HG03432 (cell line): ENCODE measurements around the gene GLYR1.

ENCODE experiments used
- ATAC-seq: cut with Tn5 transposase; IDR thresholded peaks from one replicate; pipeline ENCODE4 v1.9.1; 2021; ENCODE audit warnings: mild to moderate bottlenecking, moderate library complexity; ENCODE audit not compliant: unreplicated experiment

GLYR1 gene

DNA sequence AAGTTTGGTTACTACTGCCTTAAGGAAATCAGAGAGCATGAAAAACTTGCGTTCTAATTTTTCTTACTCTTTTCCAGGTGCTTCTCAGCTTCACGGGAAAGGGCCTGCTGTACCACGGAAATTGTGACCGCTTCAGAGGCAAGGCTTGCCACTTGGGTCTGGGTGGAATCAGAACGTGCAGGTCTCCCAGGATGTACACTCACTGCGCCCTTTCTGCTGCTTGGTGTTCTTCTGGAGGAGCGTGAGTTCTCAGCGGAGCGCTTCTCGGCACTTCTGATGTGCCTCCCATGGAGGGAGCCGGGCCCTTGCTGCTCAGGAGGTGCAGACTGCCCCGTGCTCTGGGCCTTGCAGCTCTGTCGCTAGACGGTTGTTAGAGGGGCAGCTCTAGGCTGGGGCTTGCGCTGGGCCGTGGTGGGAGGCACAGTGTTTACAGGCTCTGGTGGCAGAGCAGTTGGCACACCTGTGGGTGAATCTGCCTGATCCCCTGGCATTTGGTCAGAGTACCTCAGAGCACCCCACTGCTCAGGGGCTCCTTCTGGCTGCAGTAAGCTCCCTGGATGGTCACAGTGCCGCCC is 33.0 kb upstream of the GLYR1 start:
- ATAC-seq, result no peak

DNA sequence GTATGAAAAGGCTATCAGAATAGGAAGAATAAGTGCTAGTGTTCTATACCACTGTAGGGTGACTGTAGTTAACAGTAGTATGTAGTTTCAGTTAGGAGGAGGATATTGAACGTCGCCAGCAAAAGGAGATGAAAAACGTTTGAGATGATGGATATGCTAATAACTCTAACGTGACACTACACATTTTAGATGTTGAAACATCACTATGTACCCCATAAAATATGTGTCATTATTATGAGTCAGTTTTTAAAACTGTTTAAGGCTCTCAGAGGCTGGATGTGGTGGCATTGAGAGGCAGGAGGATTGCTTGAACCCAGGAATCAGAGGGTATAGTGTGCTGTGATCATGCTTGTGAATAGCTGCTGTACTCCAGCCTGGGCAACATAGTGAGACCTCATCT is 32.0 kb upstream of the GLYR1 start:
- no peak for ATAC-seq

DNA sequence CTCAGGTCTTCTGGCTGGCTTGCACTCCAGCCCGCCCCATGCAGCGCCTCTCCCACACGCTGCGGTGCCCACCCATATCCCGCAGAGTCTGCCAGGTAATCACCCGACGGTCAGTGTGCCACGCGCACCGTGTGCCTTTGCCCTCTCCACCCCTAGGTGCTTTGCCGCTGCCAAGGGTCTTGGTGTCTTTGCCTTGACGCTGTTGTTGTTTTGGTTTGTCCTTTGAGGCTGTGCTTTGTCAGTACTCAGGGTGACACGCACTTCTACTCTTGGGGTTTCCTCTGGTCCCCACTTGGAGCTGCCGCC is 30.2 kb upstream of the GLYR1 start:
- ATAC-seq, result no peak

DNA sequence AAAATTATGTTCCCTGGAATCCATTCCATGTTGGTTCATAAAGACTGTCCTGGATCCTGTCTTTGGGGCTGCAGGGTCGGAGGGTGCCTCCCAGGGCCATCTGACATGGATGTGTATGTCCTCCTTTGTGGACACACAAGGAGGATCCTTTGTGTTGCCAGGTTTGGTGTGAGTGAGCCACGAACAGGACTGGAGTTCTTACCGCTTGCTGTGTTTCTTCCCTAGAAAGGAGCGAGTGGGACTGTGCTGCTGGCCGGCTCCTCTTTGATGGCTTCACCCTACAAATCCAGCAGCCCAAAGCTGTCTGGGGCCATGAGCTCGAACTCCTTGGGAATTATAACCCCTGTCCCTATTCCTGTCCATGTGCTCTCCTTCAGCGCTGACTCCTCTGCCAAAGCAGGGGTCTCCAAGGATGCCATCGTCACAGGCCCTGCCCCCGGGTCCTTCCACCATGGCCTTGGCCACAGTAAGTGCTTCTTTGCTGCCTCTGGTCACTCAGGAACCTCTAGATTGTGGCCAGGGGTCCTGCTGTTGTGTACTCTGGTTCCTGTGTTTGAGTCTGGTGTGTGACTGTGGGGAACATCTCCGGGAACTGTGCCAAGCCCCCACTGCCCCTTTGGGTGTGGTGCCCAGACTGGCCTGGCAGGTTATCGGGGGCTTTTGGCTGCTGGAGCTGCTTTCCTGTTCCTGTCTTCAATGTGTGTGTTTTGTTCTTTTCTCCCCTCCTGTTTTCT is 29.7 kb upstream of the GLYR1 start:
- ATAC-seq, result no peak

GRCh38 chr16:4874666-4875065 is 27.6 kb upstream of the GLYR1 start:
- ATAC-seq, result no peak

DNA sequence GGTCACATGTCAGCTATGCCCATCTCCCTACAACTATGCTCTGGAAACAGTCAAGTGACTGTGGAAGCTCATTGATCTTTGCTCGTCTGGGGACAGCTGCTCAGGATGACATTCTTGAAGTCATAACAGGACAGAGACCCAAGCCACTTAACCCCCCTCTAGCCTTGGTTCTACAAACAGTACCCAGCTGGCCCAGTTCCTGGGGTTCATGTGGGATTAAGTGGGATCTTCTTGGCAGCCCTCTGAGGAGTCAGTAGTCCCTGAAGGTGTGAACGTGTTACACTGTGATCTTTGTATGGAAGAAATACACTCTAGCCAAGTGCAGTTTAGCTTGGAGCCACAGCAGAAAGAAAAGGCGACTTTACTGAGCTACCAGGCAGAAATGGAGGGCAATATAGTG is 26.0 kb upstream of the GLYR1 start:
- no peak for ATAC-seq

DNA sequence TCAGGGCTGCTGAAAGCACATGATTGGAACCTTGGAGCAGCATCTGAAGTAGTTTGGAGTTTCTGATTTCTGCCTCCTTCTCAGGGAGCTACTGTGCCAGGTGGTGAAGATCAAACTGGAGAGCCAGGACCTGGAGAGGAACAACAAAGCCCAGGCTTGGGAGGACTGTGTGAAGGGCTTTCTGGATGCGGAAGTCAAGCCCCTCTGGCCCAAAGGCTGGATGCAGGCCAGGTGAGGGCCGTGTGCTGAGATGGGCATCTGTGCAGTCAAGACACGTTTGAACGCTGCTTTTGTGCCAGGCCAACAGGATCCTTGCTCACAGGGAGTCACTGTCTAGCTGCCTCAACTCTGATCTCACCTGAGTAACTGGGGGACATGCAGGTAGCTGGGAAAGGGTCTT is 24.0 kb upstream of the GLYR1 start:
- ATAC-seq, result no peak

- no peak for ATAC-seq
These were observed 23.1 kb upstream of the GLYR1 start for GRCh38 chr16:4870138-4870671.

DNA sequence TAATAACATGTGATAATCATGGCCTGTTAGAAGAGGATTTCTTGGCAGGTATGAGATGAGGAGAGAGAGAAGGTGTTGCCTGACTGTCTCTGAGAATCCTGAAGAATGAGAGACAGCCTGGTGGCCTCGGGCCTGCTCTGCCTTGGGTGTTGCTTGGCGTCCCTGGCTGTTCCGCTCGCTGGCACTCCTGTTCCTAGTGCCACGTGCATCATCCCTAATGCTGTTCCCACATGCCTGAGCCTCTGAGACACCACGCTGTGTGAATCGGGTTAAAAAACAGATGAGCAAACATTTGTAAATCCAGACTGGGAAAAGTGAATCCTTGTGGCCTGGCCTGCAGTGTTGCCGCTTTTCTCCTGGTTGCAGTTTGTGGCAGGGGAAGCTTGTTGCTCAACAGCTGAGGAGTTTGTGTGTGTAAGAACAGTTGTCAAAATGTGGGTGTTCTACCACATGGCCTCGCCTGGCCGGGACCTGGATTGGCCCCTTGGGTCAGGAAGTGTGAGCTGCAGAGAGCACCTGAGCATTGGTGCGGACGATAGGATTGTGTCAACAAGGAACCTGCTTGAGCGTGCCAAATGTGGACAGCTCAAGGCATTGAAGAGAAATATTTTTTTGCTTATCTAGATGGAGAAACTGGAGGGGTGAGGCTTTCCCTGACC is 22.2 kb upstream of the GLYR1 start:
- ATAC-seq, result no peak

DNA sequence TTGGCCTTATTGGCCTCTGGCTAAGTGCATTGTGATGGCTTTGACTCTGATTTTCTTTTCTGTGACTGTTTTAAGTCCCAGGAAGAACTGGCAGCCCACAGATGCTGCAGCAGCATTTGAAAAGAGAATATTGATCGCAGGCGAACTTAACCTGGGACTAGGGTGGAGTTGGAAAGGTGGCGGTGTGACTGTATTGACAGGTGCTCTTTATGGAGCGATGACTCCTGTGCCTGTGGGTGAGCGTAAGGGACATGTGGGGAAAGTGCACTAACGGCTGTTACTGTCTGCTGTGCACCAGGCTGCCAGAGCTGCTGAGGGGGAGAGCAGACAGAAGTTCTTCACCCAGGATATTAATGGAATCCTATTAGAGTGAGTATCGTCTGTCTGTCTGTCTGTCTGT is 21.4 kb upstream of the GLYR1 start:
- ATAC-seq, result no peak

DNA sequence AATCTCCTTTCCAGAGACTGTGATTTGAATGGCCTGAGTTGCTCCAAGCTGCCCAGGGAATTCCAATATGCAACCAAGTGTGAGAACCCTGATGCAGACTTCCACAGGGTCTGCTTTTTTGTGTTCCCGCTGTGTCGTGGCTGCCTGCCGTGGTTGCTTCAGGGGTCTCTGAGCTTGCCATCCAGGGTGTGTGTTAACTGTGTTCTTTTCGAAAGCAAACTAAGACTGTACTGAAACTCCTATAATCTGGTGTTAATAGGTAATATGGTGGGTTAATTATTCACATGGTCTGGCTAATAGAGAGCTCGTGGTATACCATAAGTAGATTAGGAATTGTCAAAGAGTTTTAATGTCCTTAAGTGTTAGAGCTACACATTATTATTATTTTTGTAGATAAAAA is 20.9 kb upstream of the GLYR1 start:
- no peak for ATAC-seq

DNA sequence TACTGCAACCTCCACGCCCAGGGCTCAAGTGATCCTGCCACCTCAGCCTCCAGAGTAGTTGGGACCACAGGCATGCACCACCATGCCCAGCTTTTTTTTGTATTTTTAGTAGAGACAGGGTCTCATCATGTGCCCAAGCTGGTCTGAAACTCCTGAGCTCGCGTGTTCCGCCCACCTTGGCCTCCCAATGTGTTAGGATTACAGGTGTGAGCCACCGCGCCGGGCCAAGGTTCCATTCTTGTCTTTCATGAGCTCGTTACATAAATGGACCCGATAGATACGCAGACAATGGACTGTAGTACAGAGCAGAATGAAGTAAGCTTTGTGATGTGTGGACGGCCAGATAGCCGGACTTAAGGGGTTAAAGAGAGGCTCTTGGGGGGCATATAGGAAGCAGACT is 19.5 kb upstream of the GLYR1 start:
- ATAC-seq, result no peak

DNA sequence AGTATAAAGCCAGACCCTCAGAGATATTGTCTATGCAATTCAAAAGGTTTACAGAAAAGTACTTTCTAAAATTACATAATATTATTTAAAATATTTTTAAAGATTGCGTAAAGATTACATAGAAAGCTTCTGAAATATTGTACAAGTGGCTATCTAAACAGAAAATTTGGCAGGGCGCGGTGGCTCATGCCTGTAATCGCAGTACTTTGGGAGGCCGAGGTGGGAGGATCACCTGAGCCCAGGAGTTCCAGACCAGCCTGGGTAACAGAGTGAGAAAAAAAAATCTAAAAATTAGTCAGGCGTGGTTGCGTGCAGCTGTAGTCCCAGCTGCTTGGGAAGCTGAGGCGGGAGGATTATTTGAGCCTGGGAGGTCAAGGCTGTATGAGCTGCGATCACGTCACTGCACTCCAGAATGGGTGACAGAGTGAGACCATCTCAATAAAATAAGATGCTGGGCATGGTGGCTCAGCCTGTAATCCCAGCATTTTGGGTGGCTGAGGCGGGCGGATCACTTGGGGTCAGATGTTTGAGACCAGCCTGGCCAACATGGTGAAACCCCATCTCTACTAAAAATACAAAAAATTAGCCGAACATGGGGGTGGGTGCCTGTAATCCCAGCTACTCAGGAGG is 18.3 kb upstream of the GLYR1 start:
- ATAC-seq, result no peak

DNA sequence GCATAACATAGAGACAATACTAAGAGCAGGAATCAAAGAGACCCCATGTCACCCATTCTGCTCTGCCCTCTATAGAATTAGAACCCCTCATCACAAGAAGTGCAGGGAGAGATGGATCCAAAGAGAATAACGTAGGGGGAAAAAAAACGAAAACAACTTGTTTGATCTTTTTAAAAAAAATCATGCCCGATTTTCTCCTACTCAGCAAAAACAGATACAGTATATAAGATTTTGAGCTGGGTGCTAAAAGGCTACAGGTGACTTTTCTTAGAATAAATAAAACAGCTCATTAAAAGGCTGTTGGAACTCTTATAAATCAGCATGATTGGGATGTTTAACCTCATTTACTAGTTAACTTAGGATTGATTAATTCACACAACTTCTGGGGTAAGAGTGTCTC is 17.6 kb upstream of the GLYR1 start:
- no peak for ATAC-seq

DNA sequence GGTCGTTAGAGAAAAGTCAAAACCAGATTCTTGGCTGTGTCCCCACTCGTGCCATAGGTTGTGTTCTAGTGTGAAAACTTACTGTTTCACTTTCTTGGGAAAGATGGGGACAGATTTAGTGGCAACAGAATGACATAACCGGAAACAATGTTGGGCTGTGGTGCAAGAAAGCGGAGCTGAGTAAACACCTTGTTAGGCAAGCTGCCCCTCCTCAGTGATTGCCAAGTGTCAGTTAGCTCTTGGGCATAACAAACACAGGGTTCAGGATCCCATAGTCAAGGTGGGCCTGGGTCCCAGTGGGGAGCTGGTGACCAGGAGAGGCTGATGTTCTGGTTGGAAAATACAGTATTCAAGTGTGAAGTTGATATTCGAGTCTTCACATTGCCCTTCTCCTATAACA is 15.6 kb upstream of the GLYR1 start:
- ATAC-seq, result no peak

- ATAC-seq, result no peak
These were observed 13.7 kb upstream of the GLYR1 start for GRCh38 chr16:4860727-4861342.

DNA sequence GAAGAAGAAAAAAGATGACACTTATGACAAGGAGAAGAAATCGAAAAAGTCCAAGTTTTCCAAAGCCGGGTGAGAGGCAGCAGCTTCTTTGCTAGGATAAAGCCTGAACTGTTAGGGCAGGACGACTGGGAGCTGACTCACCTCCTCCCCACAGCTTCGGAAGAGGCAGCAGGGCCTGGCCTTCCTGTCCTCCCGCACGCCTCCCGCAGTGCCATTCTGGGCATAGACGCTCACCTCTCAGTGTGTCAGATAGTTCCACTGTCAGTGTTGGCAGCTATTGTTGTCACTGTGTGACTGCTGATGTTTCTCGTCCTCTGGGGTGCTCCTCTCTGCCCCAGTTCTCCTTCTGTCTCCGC is 12.8 kb upstream of the GLYR1 start:
- no peak for ATAC-seq

GRCh38 chr16:4859190-4859899 is 12.3 kb upstream of the GLYR1 start:
- no peak for ATAC-seq

GRCh38 chr16:4855804-4856203 is 8.7 kb upstream of the GLYR1 start:
- no peak for ATAC-seq

DNA sequence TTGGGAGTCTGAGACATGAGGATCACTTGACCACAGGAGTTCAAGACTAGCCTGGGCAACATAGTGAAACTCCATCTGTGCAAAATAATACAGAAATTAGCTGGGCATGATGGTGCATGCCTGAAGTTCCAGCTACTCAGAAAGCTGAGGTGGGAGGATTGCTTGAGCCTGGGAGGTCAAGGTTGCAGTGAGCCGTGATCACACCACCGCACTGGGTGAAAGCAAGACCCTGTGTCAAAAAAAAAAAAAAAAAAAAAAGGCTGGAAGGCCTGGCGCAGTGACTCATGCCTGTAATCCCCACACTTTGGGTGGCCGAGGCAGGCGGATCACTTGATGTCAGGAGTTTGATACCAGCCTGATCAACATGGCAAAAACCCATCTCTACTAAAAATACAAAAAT is 8.3 kb upstream of the GLYR1 start:
- ATAC-seq, result no peak
